Fibroblast of skin of left biceps (primary cell): ENCODE results near the gene CTNNA2.

Experiments used
- DNase-seq, 2 experiments: peaks; one replicate each; pipeline ENCODE4 v3.0.0-alpha.2; 2013; ENCODE audit warnings: low read depth in 2 of 2

The CTNNA2 gene

GRCh38 chr2:80482276-80482675, 969.4 kb downstream of the CTNNA2 start:
- DNase-seq, result no peak

- DNase-seq, result peak in 1 of 2 experiments; percentile 22
Measured at GRCh38 chr2:80489717-80490116, 976.9 kb downstream of the CTNNA2 start.

GRCh38 chr2:80490964-80491363, 978.1 kb downstream of the CTNNA2 start:
- no peak for DNase-seq

GRCh38 chr2:80496346-80496745, 983.5 kb downstream of the CTNNA2 start:
- no peak for DNase-seq

GRCh38 chr2:80496775-80497174, 983.9 kb downstream of the CTNNA2 start:
- DNase-seq, result peak; percentile 66 to 68

- peak; percentile 23 to 33 for DNase-seq
Measured at GRCh38 chr2:80499095-80499494, 986.2 kb downstream of the CTNNA2 start.

GRCh38 chr2:80501874-80502624, 989.2 kb downstream of the CTNNA2 start:
- DNase-seq, result no peak

GRCh38 chr2:80506563-80506962, 993.7 kb downstream of the CTNNA2 start:
- DNase-seq, result no peak

- DNase-seq, result no peak
Measured at GRCh38 chr2:80510716-80511115, 997.9 kb downstream of the CTNNA2 start.

- DNase-seq, result no peak
Measured at GRCh38 chr2:80515964-80516363, 1003.1 kb downstream of the CTNNA2 start.

- DNase-seq, result no peak
Measured at GRCh38 chr2:80517316-80517715, 1004.5 kb downstream of the CTNNA2 start.

- no peak for DNase-seq
Measured at GRCh38 chr2:80519121-80519643, 1006.3 kb downstream of the CTNNA2 start.

GRCh38 chr2:80519699-80520291, 1006.9 kb downstream of the CTNNA2 start:
- no peak for DNase-seq

- DNase-seq, result no peak
Measured at GRCh38 chr2:80525152-80525551, 1012.3 kb downstream of the CTNNA2 start.

- no peak for DNase-seq
Measured at GRCh38 chr2:80527119-80527518, 1014.3 kb downstream of the CTNNA2 start.

- DNase-seq, result no peak
Measured at GRCh38 chr2:80529466-80530165, 1016.8 kb downstream of the CTNNA2 start.

- no peak for DNase-seq
Measured at GRCh38 chr2:80530442-80531064, 1017.7 kb downstream of the CTNNA2 start.

GRCh38 chr2:80531319-80531718, 1018.5 kb downstream of the CTNNA2 start:
- DNase-seq, result no peak

GRCh38 chr2:80545420-80546210, 1032.8 kb downstream of the CTNNA2 start:
- DNase-seq, result no peak

GRCh38 chr2:80546766-80547165, 1033.9 kb downstream of the CTNNA2 start:
- no peak for DNase-seq

- no peak for DNase-seq
Measured at GRCh38 chr2:80547344-80547743, 1034.5 kb downstream of the CTNNA2 start.
